Left kidney (tissue), 2 donors: ENCODE results near the gene CYTIP. TPM values are rescaled to one million over a fixed set of nuclear protein-coding genes. Genes with fewer than 3 reads are reported as not detected.

Source experiments
- DNase-seq: peaks from one replicate; pipeline ENCODE4 v3.0.0-alpha.2; 2013
- polyA plus RNA-seq: library from polyadenylated mRNA; unstranded; fragments of 120-200 nt; gene quantifications from one replicate; pipeline ENCODE4 v1.2.1, GENCODE V29; 2013; ENCODE audit not compliant: insufficient read length

Gene CYTIP
- polyA plus RNA-seq, 1 donor, result 1.7 TPM

DNA sequence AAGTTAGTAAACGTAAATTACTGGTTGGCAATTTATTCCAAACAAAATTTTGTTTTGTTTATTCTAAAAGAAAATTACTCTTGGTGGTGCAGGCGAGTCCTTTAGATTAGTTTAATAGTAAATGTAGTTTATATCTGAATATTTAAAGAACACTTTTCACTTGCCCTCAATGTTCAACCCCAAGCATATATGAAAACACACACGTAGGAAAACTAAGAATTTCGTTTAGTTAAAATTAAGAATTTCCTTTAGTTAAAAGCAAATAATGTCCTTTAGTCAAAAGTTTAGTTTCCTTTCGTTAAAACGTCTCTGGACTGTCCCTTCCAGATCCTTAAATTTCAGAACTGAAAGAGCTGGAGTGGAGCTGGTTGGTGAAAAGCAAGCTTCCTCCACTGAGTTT lies 19.1 kb upstream of the CYTIP start:
- no peak for DNase-seq

DNA sequence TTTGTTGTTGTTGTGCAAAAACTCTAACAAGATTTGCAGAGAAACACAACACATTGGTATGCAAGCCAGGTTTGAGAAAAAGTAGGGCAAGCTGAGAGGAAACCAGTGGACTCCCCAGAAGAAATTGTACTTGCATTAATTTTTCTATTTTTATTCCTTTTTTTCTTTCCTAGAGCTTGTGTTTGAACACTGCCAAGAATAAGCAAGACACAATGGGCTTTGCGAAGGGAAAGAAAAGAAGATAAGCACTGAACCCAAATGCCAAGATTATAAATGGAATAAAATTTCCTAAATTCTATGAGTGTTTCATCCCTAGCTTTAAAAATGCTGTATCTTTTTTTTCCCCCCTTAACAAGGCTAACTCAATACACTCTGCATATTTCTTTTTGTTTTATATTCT lies 17.0 kb upstream of the CYTIP start:
- no peak for DNase-seq

DNA sequence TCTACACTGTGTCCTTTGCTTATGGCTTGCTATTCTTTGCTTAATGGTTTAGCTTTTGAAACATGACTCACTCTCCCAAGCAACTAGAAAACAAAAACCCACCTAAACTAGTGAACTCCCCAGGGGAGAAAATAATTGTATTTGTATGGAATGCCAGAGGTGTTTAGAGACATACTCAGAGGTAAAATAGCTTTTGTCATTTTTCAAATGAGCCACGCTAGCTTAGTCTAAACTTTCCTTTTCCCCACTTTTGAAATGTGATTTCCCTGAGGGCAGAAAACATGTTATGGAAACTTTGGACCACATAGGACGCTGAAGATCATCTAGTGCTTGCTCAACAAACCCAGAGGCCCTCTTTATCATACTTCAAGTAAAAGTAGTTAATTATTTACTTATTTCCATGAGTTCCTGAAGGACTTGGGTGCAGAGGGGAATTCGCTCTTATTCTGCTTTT lies 16.5 kb upstream of the CYTIP start:
- DNase-seq, result no peak

DNA sequence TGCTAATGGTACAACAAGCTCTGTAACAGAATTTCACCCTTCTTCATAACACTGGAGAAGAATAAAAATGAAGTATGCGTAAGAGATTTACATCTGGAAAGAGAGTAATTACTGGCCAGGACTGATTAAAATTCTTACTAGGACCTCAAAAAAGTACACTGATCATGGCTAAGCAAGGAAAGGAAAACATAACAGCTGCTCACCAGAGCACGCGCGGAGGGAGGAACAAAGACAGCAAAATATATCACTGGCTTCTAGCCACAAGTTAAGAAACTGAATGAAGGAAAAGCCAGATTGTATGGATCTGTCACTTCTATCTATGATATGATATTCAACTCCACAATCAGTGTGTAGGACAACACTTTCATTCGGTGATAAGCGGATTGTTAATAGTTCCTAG lies 15.6 kb upstream of the CYTIP start:
- no peak for DNase-seq

DNA sequence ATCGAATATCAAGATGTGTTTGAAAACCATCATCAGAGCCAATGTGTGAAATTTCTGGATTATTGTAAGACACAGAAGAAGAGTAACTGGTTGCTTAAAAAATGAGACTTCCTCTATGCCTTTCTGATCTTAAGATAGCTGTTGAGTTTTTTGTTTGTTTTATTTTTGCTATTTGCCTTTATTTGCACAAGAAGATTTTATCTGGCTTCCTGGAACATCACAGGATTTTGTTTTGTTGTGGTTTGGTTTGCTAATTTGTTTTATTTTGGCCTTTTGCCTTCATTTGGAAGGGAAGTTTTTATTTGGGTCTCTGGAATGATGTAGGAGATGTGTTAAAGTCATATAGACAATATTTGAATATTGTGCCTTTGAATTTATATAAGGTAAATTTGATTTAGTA lies 3.9 kb upstream of the CYTIP start:
- DNase-seq, result no peak

DNA sequence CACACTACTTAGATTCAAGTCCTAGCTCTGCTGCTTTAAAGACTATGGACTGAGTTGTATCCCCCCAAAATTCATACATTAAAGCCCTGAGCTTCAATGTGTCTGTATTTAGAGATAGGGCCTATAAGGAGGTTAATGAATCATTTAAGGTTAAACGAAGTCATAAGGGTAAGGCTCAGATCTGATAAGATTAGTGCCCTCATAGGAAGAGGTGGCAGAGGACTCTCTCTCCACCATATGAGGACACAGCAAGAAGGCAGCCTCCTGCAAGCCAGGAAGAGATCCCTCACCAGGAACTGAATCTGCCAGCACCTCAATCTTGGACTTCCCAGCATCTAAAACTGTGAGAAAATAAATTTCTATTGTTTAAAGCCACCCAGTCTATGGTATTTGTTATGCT lies 3.1 kb upstream of the CYTIP start:
- DNase-seq, result no peak

DNA sequence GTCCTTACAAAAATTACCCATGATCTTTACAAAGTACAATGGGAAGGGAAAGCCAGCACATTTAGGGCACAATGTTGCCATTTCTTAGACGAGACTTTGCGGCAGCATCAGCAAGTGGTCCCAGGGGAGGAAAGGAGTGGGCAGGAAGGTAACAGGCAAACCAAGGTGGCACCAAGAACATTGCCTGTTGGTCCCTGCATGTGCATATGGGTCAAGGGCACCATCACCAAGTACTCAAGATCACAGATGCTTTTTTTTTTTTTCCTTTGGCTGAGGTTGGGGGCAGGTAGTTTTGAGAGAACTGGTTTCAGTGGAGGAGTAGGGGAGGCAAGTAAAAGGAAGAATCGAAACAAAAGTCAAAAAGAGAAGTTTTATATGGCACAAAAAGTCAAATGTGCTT lies 752 bp upstream of the CYTIP start:
- DNase-seq, result no peak

DNA sequence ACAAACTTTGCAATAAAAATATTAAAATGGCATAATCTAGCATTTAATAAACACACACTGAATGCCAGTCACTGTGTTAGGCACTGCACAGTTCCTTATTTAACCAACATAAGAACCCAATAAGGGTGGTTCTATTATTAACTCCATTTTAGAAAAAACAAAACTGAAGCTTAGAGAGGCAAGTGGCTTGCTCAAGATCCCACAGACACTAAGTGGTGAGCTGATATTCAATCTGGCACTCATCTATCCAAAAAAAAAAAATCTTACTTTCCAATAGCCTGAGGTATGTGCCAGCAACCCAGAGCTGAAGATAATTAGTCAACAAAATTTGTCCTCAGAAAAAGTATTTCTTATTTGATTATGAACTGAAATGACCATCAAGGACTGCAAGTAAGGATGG lies 799 bp downstream of the CYTIP start:
- no peak for DNase-seq

DNA sequence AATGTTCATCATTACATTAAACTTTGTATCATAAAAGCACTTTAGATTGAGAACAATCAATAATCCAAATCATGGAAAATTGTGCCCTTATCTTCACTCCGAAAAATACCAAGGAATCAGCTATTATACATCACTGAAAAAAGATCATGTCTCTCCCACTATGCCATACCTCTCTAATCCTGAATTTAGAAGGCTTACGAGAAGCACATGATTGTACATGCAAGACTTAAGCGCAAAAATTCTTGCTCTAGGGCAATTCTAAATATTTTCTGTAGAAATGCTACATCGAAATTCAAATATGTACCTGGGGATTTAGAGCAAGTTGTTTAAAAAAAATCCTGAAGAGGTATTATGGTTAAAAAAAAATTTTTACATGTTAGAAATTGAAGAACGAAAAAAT lies 1.3 kb downstream of the CYTIP start:
- no peak for DNase-seq

DNA sequence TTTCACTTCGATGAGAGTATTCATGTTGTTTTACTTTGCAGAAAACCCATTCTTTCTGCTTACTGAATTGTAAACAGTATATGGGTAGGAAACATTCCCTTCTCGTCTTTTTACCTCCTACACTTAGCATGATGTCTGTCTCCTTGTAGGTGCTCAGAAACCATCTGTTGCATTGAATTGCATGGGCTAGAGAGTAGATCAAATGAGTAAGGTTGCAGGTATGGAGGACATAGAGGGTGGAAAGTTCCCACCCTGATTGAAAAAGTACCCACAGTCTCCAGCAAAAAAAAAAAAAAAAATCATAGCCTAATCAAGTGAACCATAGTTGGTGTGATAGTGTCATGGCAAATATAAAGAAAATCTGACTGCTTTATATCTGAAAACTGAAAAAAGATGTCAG lies 1.7 kb downstream of the CYTIP start:
- no peak for DNase-seq

DNA sequence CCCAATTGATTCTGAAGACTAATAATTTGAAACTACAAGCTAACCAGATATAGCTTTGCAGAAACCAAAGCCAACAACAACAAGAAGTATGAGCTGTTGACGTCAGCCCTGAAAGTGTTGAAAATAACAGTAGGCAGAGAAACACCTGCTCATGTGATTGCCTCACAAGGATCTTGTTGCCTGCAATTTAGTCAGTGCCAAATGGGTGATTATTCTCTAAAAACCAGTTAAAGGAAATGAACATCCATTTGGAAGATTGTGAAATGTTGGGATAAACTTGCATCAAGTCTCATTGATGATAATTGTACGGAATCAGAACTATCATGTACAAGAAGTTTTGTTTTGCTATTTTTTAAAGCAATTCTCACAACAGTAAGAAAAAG lies 2.8 kb downstream of the CYTIP start:
- DNase-seq, result no peak

DNA sequence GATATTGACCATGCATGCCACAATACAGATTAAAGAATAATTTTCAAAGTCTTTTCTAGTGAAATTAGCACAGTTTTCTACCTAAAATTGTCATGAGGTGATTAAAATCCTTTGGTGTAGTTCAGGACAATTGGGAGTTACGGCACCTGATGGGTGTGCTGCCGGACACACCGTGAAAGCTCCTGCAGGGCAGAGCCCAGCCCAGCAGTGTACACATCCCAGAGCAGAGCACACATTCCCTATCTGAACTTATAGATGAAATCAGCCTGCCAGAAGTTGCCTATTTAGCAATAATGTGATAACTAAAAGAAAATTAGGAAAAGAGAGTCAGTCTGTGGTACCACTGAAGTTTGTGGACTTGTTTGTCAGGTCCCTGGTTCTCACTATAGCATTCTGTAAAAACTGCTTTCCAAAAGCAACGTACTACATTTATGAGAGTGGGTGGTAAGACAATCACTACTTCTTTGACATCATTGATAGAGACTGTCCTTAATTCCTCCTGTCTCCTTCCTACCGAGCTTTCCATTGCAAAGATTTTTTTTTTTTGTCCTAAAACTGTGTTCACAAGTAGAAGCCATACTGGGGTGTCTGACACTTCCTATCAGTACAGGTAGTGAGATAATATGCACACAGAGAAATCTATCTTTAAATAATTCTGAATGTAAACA lies 3.4 kb downstream of the CYTIP start:
- no peak for DNase-seq

DNA sequence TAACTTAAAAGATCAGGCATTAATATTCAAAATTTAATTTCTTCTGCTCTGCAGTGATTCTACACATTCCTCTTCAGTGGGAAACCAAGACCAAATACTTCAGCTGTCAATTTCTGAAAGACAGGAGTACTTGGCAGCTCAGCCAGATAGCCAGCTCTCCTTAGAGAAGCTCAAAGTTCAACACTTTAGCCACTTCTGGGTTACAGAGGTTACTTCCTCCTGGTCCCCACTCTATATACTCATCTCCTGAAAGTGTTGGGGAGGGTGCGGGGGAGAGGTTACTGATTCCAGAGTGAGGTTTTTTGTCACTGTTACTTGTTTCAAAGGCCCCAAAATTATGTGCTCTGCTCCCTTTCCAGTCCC lies 4.1 kb downstream of the CYTIP start:
- DNase-seq, result no peak

DNA sequence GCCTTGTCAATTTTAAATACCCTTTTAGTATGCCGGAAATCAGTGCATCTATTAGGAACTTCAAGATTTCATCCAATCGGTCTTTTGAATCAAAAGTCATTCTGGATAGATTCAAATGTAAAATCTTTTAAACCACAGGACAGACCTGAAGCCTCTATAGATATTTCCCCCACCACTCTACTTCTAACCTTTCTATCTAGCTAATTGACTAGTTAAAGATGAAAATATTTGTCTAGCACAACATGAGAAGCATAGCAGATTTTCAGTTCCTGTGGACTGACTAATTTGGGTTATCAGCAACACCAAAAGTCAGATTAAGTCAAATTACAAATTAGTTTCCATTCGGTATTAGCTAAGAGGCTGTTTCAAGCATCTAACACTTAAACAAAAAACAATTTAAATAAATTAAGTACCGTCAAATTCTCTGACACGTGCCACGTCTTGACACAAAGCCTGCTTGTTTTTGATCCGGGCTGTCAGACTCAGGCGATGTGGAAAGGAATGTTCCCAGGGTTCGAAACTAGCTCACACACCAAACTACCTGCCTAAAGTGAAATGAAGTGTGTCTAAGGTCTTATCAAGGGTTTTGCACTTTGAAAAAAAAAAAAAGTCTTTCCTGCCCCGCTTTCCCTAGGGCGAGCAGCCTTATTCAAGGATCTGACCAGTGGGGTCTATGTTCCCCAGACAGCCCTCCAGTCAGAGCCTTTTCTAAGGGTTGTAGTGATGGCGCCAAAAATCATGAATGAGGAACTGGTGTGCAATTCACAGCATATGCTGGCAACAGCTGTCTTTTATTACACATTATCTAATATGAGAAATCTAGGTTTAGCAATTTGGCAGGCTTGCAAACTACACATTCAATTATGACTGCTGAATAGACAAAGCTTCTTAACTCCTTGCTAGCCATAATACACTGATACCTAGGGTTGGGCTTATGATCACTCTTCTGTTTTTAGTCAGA lies 4.7 kb downstream of the CYTIP start:
- peak; percentile 45 for DNase-seq

DNA sequence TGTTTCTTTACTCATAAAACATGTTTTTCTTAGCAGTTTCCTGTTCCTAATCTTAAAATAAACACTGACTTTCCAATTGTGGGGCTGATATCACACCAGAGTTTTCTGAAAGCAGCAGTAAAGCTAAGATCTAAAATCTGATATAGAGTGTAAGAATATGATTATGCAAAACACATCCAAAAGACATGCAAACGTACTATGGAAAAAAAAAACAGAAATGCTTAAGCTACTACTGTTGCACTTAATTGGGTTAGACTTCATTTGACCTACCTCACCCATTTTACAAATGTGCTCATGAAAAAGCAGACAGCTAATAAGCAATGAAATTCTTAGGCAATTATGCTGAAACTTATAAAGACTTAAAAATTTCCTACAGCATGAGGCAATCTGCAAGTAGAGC lies 10.5 kb downstream of the CYTIP start:
- no peak for DNase-seq

DNA sequence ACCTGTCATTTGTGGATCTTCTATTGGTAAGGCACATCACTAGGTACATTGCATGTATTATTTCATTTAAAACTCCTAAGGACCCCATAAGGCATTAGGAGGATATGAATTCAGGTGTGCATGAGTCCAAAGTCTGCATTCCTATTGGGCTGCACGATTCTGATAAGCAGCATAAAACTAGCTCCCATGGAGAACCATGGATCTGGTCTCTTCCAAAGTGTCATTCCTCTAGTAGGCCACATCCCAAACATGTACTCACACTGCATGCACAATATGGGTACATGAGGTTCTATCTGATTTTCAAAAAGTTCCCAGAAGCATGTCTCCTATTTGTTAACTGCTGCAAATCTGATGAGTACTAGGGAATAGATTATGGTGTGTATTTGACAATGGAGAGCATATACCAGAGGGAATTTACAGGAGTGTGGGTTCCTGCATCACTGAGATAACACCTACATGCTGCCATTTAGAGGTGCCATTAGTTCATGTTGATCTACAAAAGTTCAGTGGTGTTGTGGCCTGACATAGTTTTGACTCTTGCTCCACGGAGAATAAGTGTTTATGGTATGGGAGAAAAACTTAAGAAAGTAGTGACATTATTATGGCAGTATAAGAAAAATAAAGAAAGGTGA lies 11.3 kb downstream of the CYTIP start:
- no peak for DNase-seq

DNA sequence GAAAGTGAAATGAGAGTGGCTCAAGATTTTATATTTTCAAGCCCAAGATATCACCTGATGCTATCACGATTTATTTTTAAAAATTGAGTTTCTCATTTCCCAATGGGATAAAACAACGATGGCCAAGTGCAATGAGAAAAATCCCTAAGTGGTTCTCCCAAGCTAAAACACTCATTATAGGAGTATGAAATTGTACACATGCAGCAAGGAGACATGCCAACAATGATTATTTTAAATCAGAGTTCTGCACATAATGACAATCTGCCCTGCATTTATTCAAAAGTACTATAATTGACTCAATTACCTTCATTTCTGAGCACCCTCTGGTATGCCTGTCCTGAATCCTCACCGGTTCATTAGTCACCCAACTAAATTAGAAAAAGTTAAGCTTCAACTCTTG lies 12.7 kb downstream of the CYTIP start:
- no peak for DNase-seq

DNA sequence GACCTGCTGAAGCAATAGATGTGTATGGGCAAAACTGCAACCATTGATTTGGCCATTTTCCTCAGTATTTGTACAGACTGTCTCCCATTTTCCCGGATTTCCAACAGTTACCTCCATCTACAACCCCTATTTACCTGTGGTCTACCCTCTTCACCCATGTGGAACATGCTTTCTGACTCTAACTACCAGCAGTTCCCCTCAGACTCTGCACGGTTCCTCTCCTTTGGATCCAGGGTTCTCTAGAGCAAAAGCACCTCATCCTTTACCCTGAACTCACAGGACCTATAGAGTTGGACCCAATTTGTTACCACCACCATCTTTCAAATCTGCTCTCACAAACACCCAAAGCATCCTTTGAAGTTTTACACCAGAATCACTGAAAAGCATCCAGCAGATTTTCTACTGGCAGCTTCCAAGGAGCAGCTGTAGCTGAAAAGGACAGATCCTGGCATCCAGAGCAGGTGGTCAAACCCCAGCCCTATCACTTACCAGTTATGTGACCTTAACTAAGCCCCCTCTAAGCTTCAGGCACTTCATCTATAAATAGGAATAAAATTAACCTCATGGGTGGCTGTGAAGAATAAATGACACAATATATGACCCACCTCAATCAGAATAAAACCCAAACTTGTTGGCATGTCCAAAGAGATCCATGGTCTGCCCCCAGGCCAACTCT lies 15.3 kb downstream of the CYTIP start:
- no peak for DNase-seq

DNA sequence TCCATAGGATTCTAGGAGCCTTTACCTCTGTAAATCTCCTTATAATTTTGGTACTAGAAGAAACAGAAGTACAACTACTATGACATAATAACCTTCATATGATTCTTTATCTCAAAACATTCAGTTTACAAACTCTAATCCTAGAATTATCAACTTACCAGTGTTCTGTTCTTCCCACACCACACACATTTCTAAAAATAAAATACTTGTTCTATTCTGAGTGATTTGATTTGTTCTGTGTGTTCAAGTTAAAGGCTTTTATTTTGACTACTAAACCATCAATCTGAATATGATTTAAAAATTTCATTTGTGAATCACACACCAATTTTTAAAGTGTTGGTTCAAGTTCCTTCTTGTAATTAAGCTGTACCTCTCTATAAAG lies 16.0 kb downstream of the CYTIP start:
- no peak for DNase-seq

DNA sequence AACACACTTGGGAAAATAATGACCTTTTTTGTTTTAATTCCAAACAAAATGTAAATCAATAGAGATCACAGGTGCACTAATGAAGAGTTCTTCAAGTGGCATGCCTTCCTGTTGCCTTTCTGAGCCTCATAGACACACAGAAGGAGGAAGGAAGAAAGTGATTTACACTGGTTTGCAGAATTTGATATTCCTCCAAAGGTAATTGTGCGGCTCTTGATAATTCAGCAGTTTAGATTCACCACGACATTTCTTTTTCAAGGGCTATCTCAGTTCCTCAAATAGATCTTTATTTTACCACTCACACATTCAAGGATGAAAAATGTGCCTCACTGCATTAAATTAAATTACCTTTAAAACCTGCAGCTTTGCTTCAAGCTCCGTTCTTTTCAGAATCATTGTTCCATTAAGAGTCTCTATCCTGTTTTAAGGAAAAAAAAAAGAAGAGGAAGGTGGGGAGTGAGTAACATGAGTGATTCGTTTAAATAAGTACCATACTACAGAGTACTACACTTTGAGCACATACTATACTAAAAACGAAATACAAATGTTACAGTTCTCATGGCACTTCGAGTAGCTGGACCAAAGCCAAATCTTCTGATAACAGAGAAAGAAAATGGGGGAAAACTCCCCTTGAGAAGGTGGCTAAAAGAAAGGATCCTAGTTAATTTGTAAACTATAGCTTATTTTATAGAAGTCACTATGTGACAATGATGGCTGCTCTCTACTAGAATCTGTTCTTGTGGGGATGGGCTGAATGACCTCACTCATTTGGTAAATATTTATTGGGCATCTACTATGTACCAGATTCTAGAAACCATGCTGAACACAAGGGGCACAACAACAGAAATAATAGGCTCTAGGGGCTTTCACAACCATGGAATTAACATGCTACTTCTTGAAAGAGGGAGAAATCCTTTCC lies 16.6 kb downstream of the CYTIP start:
- no peak for DNase-seq

DNA sequence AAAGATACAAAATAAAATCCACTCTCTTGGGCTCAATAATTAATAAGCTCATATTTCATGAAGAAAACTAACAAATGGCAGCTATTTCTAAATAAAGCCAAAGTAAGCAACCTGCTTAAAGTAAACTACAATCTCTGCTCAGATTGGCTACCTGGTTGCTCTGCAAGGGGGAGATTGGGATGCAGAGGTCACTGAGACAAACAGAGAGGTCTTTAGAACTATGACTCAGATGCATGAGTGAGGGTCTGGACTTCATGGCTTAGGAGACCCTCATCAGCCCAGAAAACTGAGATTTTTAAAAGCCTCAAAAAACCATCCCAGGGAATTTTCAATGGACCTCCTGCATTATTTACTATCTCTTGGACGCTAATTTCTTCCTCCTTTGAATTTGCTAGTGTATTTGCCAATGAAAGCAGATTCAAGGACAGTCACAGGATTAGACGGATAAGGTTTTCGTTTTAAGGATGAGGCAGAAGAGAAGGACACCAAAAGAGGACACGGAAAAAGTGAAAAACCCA lies 17.4 kb downstream of the CYTIP start:
- DNase-seq, result no peak
